ENCODE measurements around the gene OSBPL10. TPM values are rescaled to one million over a fixed set of nuclear protein-coding genes. Genes with fewer than 3 reads are reported as not detected.

Gene OSBPL10
- total RNA-seq, 1 donor from 2014 or later: 52.7 TPM

GRCh38 chr3:31906182-31906581 is 74.9 kb downstream of the OSBPL10 start:
- Histone ChIP-seq H3K9ac (ENCODE audit: low read length) (no peak overlapping the region), H3K4me3 (ENCODE audit: insufficient read depth, low read depth, low read length) (no peak overlapping the region), H3K9me3 (ENCODE audit: insufficient read depth, low read depth, low read length) (no peaks in the 10 kb centered on the region), H3K27me3 (ENCODE audit: insufficient read depth, low read length) (no peaks in the 10 kb centered on the region), H3K4me1 (ENCODE audit: insufficient read depth, low read length) (peaks cover 5% of the 10 kb centered on the region), H3K4me2 (ENCODE audit: low read length) (no peak overlapping the region), H3K36me3 (ENCODE audit: insufficient read depth, low read length) (no peaks in the 10 kb centered on the region), H3K27ac (ENCODE audit: low read depth, low read length) (no peak overlapping the region), H3K79me2 (ENCODE audit: insufficient read depth, low read length) (no peaks in the 10 kb centered on the region), H2AFZ (ENCODE audit: low read depth, low read length) (no peak overlapping the region), H4K20me1 (ENCODE audit: insufficient read depth, low read length) (peaks cover 30% of the 10 kb centered on the region)
- no peaks in the 10 kb centered on the region for H3K36me3 Mint-ChIP-seq (ENCODE audit: low read depth, unreplicated experiment)
- no peak overlapping the region for H3K27ac Mint-ChIP-seq (ENCODE audit: unreplicated experiment)
- H3K4me3 Mint-ChIP-seq (ENCODE audit: unreplicated experiment): no peak overlapping the region
- TF ChIP-seq CTCF (IDR thresholded peaks at IDR 0.05; ENCODE audit: insufficient read depth, low read depth, low read length): no peak
- TF ChIP-seq EZH2 (IDR thresholded peaks at IDR 0.05; ENCODE audit: insufficient read depth, low read length): no peak
- H3K27me3 Mint-ChIP-seq (ENCODE audit: low read depth, unreplicated experiment): no peaks in the 10 kb centered on the region
- H3K4me1 Mint-ChIP-seq (ENCODE audit: low read depth, unreplicated experiment): peaks cover 20% of the 10 kb centered on the region
- H3K9me3 Mint-ChIP-seq (ENCODE audit: unreplicated experiment): peaks cover 2% of the 10 kb centered on the region
- FAIRE-seq (no peak), DNase-seq (ENCODE audit: low read depth) (no peak)

- FAIRE-seq (no peak), DNase-seq (ENCODE audit: low read depth) (no peak)
- Histone ChIP-seq H3K27ac (ENCODE audit: low read depth, low read length) (no peak overlapping the region), H3K9ac (ENCODE audit: low read length) (no peak overlapping the region), H3K4me3 (ENCODE audit: insufficient read depth, low read depth, low read length) (no peak overlapping the region), H3K4me2 (ENCODE audit: low read length) (no peak overlapping the region), H3K36me3 (ENCODE audit: insufficient read depth, low read length) (no peaks in the 10 kb centered on the region), H2AFZ (ENCODE audit: low read depth, low read length) (no peak overlapping the region), H3K9me3 (ENCODE audit: insufficient read depth, low read depth, low read length) (no peaks in the 10 kb centered on the region), H4K20me1 (ENCODE audit: insufficient read depth, low read length) (peaks cover 32% of the 10 kb centered on the region), H3K27me3 (ENCODE audit: insufficient read depth, low read length) (no peaks in the 10 kb centered on the region), H3K79me2 (ENCODE audit: insufficient read depth, low read length) (no peaks in the 10 kb centered on the region), H3K4me1 (ENCODE audit: insufficient read depth, low read length) (peaks cover 5% of the 10 kb centered on the region)
- Mint-ChIP-seq H3K27me3 (ENCODE audit: low read depth, unreplicated experiment) (no peaks in the 10 kb centered on the region), H3K9me3 (ENCODE audit: unreplicated experiment) (peaks cover 2% of the 10 kb centered on the region), H3K27ac (ENCODE audit: unreplicated experiment) (no peak overlapping the region), H3K36me3 (ENCODE audit: low read depth, unreplicated experiment) (no peaks in the 10 kb centered on the region), H3K4me1 (ENCODE audit: low read depth, unreplicated experiment) (peaks cover 19% of the 10 kb centered on the region), H3K4me3 (ENCODE audit: unreplicated experiment) (no peak overlapping the region)
- TF ChIP-seq EZH2 (IDR thresholded peaks at IDR 0.05; ENCODE audit: insufficient read depth, low read length) (no peak), CTCF (IDR thresholded peaks at IDR 0.05; ENCODE audit: insufficient read depth, low read depth, low read length) (no peak)
These were observed 77.2 kb downstream of the OSBPL10 start for GRCh38 chr3:31903686-31904431.

- H2AFZ ChIP-seq (ENCODE audit: low read depth, low read length): no peak overlapping the region
- no peak overlapping the region for H3K4me3 ChIP-seq (ENCODE audit: insufficient read depth, low read depth, low read length)
- Mint-ChIP-seq H3K27ac (ENCODE audit: unreplicated experiment) (no peak overlapping the region), H3K4me1 (ENCODE audit: low read depth, unreplicated experiment) (peaks cover 19% of the 10 kb centered on the region), H3K4me3 (ENCODE audit: unreplicated experiment) (no peak overlapping the region), H3K9me3 (ENCODE audit: unreplicated experiment) (no peaks in the 10 kb centered on the region), H3K36me3 (ENCODE audit: low read depth, unreplicated experiment) (no peaks in the 10 kb centered on the region), H3K27me3 (ENCODE audit: low read depth, unreplicated experiment) (no peaks in the 10 kb centered on the region)
- H3K27ac ChIP-seq (ENCODE audit: low read depth, low read length): no peak overlapping the region
- FAIRE-seq (no peak), DNase-seq (ENCODE audit: low read depth) (no peak)
- H3K4me1 ChIP-seq (ENCODE audit: insufficient read depth, low read length): no peaks in the 10 kb centered on the region
- H3K4me2 ChIP-seq (ENCODE audit: low read length): no peak overlapping the region
- H3K36me3 ChIP-seq (ENCODE audit: insufficient read depth, low read length): no peaks in the 10 kb centered on the region
- no peak for TF ChIP-seq EZH2 (IDR thresholded peaks at IDR 0.05; ENCODE audit: insufficient read depth, low read length)
- no peak for TF ChIP-seq CTCF (IDR thresholded peaks at IDR 0.05; ENCODE audit: insufficient read depth, low read depth, low read length)
- H3K9ac ChIP-seq (ENCODE audit: low read length): no peak overlapping the region
- no peaks in the 10 kb centered on the region for H3K27me3 ChIP-seq (ENCODE audit: insufficient read depth, low read length)
- H4K20me1 ChIP-seq (ENCODE audit: insufficient read depth, low read length): peaks cover 33% of the 10 kb centered on the region
- no peaks in the 10 kb centered on the region for H3K79me2 ChIP-seq (ENCODE audit: insufficient read depth, low read length)
- no peaks in the 10 kb centered on the region for H3K9me3 ChIP-seq (ENCODE audit: insufficient read depth, low read depth, low read length)
These were observed 80.5 kb downstream of the OSBPL10 start for GRCh38 chr3:31900583-31900982.

All from astrocyte (in vitro differentiated cells and primary cell).